HG03432 (cell line): ENCODE measurements around the gene SEPTIN5.
"Not testable (repeated sequence)": the region's sequence is repeated elsewhere in the genome, so short reads cannot be mapped to it uniquely, and the experiment has no call there.

ENCODE experiments used
- ATAC-seq: cut with Tn5 transposase; IDR thresholded peaks from one replicate; pipeline ENCODE4 v1.9.1; 2021; ENCODE audit warnings: mild to moderate bottlenecking, moderate library complexity; ENCODE audit not compliant: unreplicated experiment

The SEPTIN5 gene

GRCh38 chr22:19720150-19720827 is 6.0 kb downstream of the SEPTIN5 start:
- no peak for ATAC-seq

GRCh38 chr22:19720999-19721329 is 6.7 kb downstream of the SEPTIN5 start:
- ATAC-seq: no peak

- ATAC-seq: no peak
Measured at GRCh38 chr22:19721330-19722177, 7.3 kb downstream of the SEPTIN5 start.

GRCh38 chr22:19722178-19722981 is 8.1 kb downstream of the SEPTIN5 start:
- no peak for ATAC-seq

GRCh38 chr22:19722982-19723231 is 8.6 kb downstream of the SEPTIN5 start:
- ATAC-seq: no peak

GRCh38 chr22:19723232-19723982 is 9.1 kb downstream of the SEPTIN5 start, which contains the start of gene GP1BB:
GP1BB (plus strand) TSS chr22:19723539; CDS start chr22:19723570, 31 bp downstream.
- ATAC-seq: no peak

GRCh38 chr22:19723983-19724827 is 9.9 kb downstream of the SEPTIN5 start:
- ATAC-seq: no peak

GRCh38 chr22:19724927-19725661 is 10.8 kb downstream of the SEPTIN5 start:
- ATAC-seq: no peak

- ATAC-seq: not testable (repeated sequence)
Measured at GRCh38 chr22:19726064-19726788, 11.9 kb downstream of the SEPTIN5 start.

- ATAC-seq: no peak
Measured at GRCh38 chr22:19727310-19728150, 13.2 kb downstream of the SEPTIN5 start.

- ATAC-seq: no peak
Measured at GRCh38 chr22:19728271-19728670, 14.0 kb downstream of the SEPTIN5 start.

GRCh38 chr22:19728836-19729235 is 14.5 kb downstream of the SEPTIN5 start:
- ATAC-seq: no peak

GRCh38 chr22:19729507-19729906 is 15.2 kb downstream of the SEPTIN5 start:
- no peak for ATAC-seq

- ATAC-seq: no peak
Measured at GRCh38 chr22:19730198-19730597, 15.9 kb downstream of the SEPTIN5 start.

GRCh38 chr22:19730655-19731360 is 16.5 kb downstream of the SEPTIN5 start:
- ATAC-seq: no peak

- ATAC-seq: no peak
Measured at GRCh38 chr22:19731361-19732135, 17.2 kb downstream of the SEPTIN5 start.
